ENCODE data around the gene CDK9.

DNA sequence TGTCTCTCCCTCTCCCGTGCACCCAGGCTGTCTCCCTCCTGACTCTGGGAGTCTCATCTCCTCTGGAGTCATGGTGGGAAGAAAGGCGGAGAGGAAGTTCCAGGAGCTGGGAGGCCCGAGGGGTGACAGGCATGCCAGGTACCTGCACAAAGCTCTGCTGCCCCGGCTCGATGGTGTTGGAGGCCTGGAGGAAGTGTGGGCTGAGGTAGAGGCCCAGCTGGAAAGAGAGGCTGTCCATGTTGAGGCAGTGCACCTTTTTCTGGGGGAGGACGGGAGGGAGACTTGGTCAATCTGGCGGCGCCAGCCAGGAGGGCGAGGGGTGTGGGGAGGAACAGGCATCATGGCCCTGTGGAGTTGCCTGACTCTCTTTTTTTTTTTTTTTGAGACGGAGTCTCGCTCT, 32.7 kb downstream of the CDK9 start:
- no peak for TF ChIP-seq POLR2A (IDR thresholded peaks at IDR 0.05)
- TF ChIP-seq, protein P1, sequence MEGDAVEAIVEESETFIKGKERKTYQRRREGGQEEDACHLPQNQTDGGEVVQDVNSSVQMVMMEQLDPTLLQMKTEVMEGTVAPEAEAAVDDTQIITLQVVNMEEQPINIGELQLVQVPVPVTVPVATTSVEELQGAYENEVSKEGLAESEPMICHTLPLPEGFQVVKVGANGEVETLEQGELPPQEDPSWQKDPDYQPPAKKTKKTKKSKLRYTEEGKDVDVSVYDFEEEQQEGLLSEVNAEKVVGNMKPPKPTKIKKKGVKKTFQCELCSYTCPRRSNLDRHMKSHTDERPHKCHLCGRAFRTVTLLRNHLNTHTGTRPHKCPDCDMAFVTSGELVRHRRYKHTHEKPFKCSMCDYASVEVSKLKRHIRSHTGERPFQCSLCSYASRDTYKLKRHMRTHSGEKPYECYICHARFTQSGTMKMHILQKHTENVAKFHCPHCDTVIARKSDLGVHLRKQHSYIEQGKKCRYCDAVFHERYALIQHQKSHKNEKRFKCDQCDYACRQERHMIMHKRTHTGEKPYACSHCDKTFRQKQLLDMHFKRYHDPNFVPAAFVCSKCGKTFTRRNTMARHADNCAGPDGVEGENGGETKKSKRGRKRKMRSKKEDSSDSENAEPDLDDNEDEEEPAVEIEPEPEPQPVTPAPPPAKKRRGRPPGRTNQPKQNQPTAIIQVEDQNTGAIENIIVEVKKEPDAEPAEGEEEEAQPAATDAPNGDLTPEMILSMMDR (IDR thresholded peaks at IDR 0.05), result no peak

All from heart left ventricle (tissue), 13 donors.